Endometrium (tissue), 2 donors: Measurements from ENCODE around the gene CTIF.

Source experiments
- FAIRE-seq: peaks from 2 replicates; lab custom pipeline; 2012; peaks lifted over from hg19 to GRCh38; lab: Jason Lieb, UNC
- donor health status: control.
- donor health status: control.

Gene CTIF

DNA sequence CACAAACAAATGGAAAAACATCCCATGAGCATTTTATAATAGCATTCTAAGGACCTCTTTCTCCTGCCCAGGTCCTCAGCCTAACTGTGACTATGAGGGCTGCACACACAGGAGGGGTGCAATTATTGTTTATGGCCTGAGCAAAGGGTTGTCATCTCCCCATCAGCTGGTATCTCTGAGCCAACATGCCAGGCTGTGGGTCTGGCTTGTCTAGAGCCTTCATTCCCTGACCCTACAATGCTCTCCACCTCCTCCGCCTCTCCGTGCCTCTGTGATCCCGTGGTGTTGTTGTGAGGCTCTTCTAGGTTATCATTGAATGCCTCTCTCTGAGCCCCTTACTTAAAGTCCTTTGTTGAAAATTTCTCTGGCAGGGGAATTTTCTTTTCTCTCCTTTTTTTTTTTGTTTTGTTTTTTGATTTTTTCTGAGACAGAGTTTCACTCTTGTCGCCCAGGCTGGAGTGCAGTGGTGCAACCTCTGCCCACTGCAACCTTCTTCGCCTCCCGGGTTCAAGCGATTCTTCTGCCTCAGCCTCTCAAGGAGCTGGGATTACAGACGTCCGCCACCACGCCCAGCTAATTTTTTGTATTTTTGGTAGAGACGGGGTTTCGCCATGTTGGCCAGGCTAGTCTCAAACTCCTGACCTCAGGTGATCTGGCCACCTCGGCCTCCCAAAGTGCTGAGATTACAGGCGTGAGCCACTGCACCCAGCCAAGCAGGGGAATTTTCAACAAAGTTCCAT is 285.6 kb downstream of the CTIF start:
- no peak for FAIRE-seq

DNA sequence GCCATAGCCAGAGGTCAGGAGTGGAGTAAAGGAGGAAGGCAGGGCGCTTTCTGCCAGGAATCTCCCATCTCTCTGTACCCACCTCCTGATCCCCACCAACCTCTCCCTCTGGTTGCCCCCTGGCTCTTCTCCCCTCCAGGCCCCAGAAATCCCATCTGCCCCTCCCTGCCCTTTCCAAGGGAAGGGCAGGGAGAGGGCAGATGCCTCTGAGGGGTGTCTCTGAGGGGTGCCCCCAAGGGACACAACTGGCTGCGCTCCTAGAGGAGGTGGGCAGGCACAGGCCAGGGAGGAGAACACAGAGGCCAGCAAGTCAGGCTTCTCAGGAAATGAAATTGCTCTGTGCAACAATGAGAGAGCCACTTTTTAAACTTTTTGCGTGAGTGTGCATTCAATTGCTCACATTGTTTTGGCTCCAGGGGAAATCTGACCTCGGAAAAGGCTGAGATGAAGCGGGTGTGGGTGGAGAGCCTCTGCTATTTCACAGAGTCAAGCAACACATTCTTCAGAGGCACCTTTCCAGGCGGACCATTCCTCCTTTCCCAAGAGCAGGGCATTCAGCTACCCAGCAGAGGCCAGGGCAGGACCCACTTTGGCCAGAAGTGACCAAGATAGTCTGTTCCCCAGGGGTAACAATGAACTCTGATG is 286.4 kb downstream of the CTIF start:
- peak; percentile 39 for FAIRE-seq

DNA sequence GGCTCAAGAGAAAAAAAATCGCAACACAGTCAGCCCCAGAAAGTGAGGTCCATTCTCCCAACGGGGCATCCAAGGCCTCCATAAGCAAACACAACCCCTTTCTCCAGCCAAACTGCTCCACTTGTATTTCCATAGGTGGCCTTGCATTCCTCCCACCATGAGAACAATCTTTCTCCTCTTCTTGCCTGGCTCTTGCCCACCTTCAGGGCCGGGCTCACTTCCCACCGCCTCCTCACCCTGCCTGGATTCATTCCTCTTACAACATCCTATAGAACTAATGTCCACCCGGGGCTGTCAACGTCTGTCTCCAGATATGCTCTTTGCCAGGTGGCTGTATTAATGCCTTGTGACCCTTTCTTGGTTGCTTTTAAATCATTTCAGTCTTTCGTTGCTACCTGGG is 287.4 kb downstream of the CTIF start:
- no peak for FAIRE-seq

DNA sequence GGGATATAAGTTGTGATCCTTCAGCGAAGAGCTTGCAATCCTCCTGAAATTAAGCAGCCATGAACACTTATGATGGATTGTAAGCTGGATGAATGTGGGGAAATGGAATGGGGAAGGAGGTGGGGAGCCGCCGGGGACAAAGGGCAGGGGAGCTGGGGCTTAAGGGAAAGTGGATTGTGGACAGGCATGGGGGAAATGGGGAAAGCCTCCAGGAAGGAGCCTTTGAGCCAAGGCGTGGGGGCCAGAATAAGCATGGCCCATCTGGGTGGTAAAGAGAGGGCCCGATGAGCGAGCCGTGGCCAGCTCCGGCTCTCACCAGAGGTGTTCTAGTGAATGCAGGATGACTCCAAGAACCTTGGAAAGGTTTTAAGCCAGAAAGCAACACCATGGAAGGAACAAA is 288.0 kb downstream of the CTIF start:
- FAIRE-seq = no peak

DNA sequence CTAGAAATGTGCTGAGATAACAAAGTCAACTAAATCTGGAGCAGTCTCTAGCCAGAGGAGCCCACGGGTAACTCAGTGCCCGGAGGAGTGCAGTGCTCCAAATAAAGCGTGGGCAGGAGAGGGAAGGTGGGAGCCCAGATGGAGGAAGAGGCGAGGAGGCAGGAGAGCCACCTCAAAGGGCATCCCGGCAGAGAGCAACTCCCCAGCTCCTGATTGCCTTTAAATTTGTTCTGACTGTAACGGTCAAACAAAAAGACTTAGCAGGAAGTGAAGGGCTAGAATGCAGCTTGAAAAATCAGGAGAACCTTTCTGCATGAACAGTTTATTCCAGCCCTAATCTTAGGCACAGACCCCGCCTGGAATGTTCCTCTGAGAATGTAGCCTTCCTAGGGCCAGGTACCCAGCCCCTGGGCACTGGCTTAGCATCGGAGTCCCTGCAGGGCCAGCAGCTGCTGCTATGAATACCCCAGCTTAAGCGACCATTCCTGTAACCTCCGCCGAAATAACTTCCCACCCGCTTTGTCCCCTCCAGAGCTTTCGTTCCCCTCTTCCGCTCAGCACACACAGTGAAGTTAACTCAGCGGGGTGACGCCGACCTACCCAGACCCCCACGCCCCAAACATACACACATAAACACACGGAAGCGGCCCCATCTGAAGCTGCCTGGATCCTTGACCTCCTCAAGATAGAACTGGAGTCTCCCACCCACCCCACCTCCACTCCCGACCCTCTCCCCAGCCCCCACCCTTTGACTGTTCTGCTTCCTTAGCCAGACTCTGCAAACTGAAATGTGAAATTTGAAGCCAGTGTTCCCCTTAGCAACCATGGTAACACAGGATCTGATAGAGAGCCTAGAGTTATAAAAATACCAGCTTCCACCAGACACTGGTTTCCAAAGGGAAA is 288.7 kb downstream of the CTIF start:
- no peak for FAIRE-seq

DNA sequence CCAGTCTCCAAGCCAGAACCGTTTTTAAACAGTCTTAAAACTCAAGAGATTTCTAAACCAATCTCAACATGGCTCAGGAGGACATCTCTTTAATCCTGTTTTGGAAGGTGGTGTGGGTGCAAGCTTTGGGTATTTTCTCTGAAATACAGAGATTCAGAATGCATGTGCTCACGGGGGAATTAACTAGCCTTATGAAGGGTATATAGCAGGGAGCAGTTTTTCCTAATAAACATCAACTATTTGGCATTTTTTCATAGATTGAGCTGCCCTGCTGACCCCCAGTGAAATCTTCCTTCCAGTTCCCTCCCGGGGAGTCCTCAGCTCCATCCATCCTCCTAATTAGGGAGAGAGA is 289.3 kb downstream of the CTIF start:
- peak; percentile 39 for FAIRE-seq

DNA sequence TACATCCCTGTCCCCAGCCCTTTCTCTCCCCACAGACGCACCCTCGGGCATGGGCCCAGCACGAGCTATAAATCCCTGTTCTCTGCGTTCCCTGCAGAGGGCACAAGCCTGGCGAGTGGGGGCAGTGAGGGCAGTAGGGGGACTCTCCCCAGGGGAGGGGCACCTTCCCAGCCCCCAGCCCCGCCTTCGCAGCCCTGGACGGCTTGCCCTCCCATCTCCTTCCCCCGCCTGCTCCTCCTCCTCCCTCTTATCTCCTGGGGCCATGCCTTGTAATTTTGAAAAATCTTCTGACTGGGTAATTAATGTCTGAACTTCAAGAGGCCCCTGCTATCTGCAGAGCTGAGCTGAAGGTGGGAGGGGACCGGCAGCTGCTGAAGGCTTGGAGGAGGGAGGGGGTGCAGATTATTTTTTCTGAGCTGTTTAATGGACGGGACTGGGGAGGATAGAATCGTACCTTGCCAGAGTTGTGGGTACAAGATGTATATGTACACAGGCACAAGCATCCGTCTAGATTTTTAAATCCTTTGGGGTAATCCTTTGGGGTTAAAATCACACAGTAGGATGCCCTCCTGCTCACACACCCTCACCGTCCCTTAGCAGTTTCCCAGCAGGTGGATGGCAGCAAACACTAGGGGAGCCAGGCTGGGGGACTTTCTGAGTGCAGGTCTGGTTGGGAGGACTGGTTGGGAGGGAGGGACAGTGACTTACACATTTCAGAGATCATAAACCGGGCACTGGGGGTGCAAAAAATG is 290.0 kb downstream of the CTIF start:
- FAIRE-seq = no peak

DNA sequence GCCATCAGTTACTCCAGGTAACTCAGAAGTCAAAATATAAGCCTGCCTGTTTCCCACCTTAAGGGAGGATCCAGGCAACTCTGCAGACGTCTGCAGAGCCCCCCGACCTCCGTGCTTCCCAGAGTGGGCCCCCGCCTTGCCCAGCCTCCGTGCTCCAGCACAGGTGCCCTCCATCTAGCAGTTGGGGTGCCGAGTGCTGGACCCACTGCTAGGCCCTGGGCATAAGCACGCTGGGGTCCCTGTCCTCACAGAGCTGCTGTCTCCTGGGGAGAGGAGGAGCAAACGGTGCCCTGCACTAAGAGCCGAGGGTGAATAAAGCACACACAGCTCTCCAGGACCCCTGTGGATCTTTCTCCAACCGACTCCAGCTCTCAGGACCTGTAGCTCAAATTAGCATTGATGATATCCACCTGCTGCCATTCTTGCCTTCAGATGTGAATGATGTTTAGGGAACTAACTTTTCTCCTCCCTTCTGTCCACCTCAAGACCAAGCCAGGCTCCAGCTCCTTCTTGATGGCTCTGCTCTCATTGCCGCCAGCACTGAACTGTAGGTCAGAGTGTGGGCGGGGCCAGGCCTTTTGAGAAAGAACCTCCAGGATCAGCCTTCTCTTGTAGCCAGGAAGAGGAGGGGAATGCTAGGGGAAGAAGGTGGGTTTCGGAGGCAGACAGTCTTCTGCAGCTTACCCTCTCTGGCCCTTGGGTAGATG is 290.8 kb downstream of the CTIF start:
- no peak for FAIRE-seq

DNA sequence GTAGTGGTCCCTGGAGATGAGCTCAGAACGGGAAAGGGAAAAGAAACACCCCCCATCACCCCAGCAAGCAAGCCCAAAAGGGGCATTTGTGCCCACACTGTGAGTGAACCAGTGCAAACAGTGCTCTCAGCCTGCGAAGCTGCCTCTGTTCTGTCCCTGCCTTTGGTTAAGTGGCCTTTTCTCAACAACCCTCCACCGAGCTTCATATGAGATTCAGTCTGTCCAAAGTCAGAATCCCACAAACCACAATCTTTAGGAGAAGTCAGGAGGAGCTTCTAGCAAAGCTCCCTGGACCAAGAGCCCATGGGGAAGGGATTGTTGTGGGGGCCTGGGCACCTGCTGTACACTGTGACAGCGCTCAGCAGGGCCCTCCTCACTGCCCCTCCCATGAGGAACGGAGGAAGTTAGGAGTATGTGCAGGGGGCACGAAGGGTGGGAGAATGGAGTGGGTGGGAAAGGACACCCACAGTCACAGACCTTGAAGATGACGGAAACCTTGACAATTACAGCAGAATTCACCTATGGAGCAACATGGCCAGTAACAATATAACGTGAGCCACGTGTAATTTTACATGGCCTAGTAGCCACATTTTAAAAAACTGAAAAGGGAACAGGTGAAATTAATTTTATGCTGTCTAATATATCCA is 292.4 kb downstream of the CTIF start:
- FAIRE-seq = no peak

DNA sequence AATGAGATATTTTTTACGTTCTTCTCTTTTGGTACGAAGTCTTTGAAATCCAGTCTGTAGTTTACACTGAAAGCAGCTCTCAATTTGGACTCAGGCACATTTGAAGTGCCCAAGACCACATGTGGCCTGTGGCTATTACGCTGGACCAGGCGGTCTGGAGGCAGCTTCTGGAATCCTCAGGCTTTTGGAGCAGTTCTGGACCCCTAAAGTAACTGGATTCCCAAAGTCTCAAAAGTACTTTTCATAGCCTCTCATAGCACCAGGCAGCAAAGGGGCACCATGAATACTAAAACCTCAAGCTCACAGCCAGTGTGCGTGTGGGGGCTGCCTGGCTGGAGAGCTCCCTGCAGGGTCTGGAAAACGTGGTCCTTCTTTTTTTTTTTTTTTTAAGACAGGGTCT is 293.0 kb downstream of the CTIF start:
- FAIRE-seq = no peak

DNA sequence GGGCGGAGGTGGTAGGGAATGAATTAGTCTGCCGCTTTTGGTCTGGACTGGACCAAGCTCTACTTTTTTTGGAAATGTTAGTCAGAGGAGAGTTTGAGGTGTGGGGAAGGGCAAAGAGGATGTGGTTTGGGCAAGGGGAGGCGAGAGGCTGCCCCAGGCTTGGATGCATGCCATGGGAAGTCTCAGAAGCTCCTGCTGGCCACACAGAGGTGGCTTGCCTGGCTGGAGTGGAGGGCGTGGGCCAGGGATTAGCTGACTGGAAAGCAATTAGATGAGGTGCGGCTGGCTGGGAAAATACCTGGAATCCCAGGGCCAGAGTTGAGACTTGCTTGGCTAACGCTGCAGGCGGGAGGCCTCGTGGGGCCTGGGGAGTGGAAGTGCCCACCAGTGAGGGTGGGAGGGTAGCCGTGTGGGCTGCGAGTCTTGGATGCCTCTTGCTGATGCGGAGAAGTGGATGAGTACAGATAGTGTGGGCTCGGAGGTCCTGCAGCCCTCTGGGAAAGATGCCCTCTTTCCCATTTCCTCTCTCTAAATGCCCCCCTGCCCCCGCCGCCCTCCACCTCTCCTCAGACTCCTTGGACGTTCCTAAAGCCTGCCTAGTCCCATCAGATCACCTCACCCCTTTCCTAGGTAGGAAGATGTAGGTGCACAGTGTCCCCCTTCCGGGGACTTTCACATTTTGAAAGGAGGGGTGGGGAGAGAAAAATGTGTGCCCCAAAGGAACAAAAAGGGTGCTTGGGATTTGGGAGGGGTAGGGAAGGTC is 294.3 kb downstream of the CTIF start:
- no peak for FAIRE-seq

DNA sequence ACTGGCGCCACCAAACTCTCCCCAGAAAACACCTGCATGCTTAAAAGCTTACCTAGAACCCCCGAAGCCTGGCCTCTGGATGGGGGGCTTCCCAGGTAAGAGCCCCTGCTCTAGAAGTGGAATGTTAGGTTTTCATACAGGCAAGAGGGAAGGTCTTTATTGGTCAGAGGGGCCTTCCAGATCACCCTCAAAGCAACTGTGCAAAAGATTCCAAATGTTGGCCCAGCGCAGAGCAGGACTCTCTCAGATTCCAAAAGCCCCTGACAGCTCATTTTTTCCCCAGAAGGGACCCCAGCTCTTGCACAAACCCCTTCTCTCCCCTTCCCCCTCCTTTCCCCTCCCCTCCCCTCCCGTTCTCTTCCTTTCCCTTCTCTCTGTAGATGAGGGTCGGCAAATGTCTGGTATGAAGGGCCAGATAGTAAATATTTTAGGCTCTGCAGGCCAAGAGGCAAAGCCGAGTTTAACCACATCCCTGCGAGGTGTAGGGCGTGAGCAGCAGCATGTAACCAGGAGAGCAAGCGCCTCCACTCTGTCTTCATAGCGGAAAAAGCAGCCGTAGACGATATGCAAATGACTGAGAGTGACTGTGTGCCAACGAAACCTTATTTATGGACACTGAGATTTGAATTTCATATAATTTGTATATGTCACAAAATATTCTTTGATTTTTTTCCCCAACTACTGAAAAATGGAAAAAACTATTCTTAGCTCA is 295.0 kb downstream of the CTIF start:
- FAIRE-seq = no peak

DNA sequence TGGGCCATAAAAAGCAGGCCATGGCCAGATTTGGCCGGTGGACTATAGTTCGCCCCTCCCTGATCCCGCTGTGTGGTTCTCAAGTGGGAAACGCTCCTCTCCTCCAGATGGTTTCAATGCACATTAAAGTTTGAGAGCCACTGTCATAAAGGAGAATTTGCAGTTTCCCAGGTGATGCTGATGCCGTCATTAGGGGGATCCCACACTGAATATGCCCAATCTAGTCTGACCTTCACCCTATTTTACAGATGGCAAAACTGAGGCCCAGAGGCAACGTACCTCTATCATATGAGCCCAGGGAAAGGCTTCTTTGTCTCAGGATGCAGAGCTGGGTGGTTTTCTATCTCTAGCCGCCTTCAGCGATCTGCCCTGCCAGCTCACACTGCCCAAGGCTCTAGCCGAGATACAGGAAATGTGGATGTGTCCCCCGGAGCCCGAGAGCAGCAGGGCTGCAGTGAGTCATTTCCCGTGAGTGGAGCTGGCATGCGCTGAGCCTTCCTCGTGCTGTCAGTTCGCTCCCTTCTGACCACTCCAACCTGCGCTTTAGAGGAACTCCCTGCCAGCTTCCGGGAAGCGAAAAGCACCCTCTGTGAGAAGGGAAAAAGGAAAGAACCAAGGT is 295.7 kb downstream of the CTIF start:
- no peak for FAIRE-seq

DNA sequence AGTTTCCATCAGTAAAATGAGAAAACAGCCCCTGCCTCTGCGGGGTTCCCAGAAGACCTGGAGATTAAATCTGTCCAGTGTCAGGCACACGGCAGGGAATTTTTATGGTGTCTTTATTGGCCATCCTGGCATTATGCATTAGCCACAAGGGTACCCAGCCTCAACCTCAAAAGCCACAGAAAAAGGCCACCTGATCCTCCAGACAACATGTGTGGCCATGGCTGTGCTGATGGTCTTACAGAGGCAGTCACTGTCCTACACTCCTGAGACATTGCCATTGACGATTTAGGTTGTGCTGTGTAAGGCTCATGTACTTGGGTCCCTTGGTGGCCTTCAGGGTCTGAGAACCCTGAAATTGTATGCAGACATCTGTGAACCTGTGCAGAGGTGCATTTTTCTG is 296.3 kb downstream of the CTIF start:
- no peak for FAIRE-seq

DNA sequence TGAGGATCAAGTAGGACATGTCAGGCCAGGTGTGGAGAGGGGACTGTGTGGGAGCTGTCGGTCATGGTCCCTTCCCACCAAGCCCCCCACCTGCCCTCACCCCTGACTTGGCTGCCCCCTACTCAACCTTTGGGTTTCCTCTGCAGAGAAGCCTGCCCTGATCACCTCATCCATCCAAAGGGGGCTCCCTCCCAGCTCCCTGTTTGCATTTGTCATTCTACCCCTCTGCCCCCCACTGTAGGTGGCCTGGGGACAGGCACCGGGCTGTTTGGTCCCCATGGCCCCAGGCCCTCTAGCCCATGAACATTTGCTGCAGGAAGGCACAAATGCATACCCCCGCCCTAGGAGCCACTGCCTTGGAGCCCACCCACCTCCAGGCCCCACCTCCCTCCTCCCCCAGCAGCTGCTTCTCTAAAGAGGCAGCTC is 296.9 kb downstream of the CTIF start:
- no peak for FAIRE-seq

DNA sequence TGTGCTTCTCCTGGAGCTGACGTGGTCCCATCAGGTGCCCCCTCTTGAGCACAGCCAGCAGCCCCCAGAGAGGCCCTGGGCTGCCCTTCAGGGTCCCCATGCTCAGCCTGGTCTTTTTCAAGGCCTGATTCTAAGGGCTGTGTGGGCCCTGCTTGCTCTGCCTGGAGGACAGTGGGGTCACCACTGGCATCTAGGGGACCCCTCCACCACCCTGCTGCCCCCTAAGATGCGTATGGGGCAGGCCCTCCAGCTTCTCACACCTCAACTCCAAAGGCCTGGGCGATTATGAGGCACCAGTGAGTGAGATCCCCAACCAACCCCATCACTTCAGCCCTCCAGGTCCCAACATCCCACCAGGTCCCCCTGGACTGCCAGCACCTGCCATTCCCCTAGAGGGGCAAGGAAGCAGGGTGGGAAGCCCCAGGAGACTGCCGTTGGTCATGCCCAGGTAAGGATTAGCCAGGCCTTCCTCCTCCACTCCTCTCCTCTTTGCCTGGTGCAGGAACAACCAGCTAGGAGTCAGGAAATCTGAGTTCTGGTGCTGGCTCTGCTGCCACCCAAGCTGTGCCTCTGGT is 297.5 kb downstream of the CTIF start:
- FAIRE-seq = no peak

DNA sequence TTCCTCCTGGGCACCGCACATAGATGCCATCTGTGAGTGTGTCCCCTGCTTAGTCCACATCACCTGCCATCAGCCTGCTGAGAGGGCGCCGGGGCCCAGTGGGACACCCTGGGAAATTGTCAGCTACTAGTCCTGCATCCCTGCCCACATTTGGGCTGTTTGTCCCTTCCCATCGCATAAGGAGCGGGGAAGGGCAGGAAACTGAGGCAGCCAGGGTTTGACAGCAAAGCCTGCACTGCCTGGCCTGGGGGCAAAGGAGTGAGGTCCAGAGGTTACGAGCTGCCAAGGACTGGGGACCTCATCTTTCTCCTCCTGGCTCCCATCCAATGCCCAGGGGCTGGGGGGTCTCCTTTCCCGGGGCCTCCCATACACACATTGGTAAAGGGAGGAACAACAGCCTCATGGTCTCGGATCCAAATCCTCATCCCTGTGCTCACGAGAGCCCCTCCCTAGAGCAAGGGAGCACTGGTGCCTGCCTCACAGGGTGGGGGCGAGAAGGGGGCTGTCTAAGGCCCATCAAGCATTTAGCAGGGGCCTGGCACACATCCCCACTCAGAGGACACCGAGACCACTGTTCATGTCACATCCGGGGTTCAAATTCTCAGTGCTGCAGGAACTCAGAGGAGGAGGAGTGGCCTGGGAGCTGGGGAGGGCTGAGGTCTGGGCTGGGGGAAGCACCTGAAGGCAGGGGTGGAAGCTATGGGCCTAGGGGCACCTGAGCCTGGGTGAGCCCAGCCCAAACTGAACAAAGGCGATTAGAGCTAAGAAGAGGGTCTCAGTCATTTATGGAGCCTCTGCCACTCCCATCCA is 298.2 kb downstream of the CTIF start:
- FAIRE-seq = no peak

DNA sequence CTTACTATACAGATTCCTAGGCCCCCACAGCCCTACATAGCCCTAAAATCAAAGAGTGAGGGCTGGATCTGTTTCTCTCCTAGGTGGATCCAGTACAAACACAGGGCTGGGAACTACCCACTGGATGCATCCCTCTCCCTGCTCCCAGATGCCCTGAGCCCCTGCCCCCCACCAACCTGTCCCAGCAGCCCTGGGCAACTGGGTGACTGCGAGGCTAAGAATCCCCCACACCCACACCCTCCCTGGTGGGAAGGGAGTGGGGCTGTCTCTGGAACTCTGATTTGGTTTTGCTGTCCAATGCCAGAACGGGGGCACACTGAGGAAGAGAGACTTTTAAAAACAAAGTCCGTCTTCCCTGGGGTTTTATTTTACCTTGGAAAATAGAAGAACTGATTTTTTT is 298.8 kb downstream of the CTIF start:
- no peak for FAIRE-seq
